ENCODE measurements around the gene HFM1. TPM values are rescaled to one million over a fixed set of nuclear protein-coding genes. Genes with fewer than 3 reads are reported as not detected.

The HFM1 gene
- total RNA-seq, 2 experiments from 2014 or later: not detected

- H3K36me3 Mint-ChIP-seq (ENCODE audit: low read depth): no peaks in the 10 kb centered on the region
- DNase-seq: no peak
- H3K27ac Mint-ChIP-seq: no peak overlapping the region
- no peak overlapping the region for H3K4me3 Mint-ChIP-seq
- H3K9me3 Mint-ChIP-seq: no peaks in the 10 kb centered on the region
- ChIA-PET CTCF (interaction anchor here (1.4 to 1.9 kb wide), 2 partner anchors 112 to 126 kb away, joined by 4 to 19 read pairs; partner anchors contain the start of gene HFM1), POLR2A (no interaction called here)
- peaks cover 8% of the 10 kb centered on the region for H3K27me3 Mint-ChIP-seq
- no peaks in the 10 kb centered on the region for H3K4me1 Mint-ChIP-seq
Measured at GRCh38 chr1:91278754-91279153, 125.9 kb downstream of the HFM1 start.

- DNase-seq: no peak
- no peaks in the 10 kb centered on the region for H3K9me3 Mint-ChIP-seq
- ChIA-PET CTCF (no interaction called here), POLR2A (no interaction called here)
- H3K4me3 Mint-ChIP-seq: no peak overlapping the region
- no peaks in the 10 kb centered on the region for H3K36me3 Mint-ChIP-seq (ENCODE audit: low read depth)
- no peak overlapping the region for H3K27ac Mint-ChIP-seq
- H3K27me3 Mint-ChIP-seq: peaks cover 4% of the 10 kb centered on the region
- no peaks in the 10 kb centered on the region for H3K4me1 Mint-ChIP-seq
Measured at GRCh38 chr1:91273875-91274274, 130.8 kb downstream of the HFM1 start.

- no peak overlapping the region for H3K4me3 Mint-ChIP-seq
- H3K4me1 Mint-ChIP-seq: no peaks in the 10 kb centered on the region
- CTCF ChIA-PET: interaction anchor here (0.8 kb wide), 1 partner anchor 95 kb away, joined by 4 read pairs; no protein-coding TSS in a partner anchor
- no peaks in the 10 kb centered on the region for H3K9me3 Mint-ChIP-seq
- no peak for DNase-seq
- POLR2A ChIA-PET: no interaction called here
- H3K27me3 Mint-ChIP-seq: peaks cover 11% of the 10 kb centered on the region
- H3K27ac Mint-ChIP-seq: no peak overlapping the region
- H3K36me3 Mint-ChIP-seq (ENCODE audit: low read depth): no peaks in the 10 kb centered on the region
Measured at GRCh38 chr1:91261655-91262054, 143.0 kb downstream of the HFM1 start.

- CTCF ChIA-PET: interaction anchor here (0.7 to 1.2 kb wide), 3 partner anchors 80 to 524 kb away, joined by 3 to 4 read pairs (median 4); no protein-coding TSS in a partner anchor
- no peak for DNase-seq
Measured at GRCh38 chr1:91245435-91245834, 159.2 kb downstream of the HFM1 start.

GRCh38 chr1:91244737-91245136 is 159.9 kb downstream of the HFM1 start:
- POLR2A ChIA-PET: no interaction called here
- H3K4me3 Mint-ChIP-seq: no peak overlapping the region

More at GRCh38 chr1:91245435-91245834, 159.2 kb downstream of the HFM1 start:
- Mint-ChIP-seq H3K36me3 (ENCODE audit: low read depth) (no peaks in the 10 kb centered on the region), H3K9me3 (no peaks in the 10 kb centered on the region), H3K4me1 (no peaks in the 10 kb centered on the region), H3K27me3 (peaks cover 9% of the 10 kb centered on the region), H3K4me3 (no peak overlapping the region), H3K27ac (no peak overlapping the region)
- POLR2A ChIA-PET: no interaction called here

GRCh38 chr1:91243171-91243570 is 161.5 kb downstream of the HFM1 start:
- no peaks in the 10 kb centered on the region for H3K36me3 Mint-ChIP-seq (ENCODE audit: low read depth)
- ChIA-PET CTCF (no interaction called here), POLR2A (no interaction called here)
- H3K27ac Mint-ChIP-seq: no peak overlapping the region
- no peak for DNase-seq
- no peaks in the 10 kb centered on the region for H3K9me3 Mint-ChIP-seq
- H3K27me3 Mint-ChIP-seq: peaks cover 9% of the 10 kb centered on the region
- H3K4me1 Mint-ChIP-seq: no peaks in the 10 kb centered on the region
- H3K4me3 Mint-ChIP-seq: no peak overlapping the region

More at GRCh38 chr1:91244737-91245136, 159.9 kb downstream of the HFM1 start:
- Mint-ChIP-seq H3K27me3 (peaks cover 9% of the 10 kb centered on the region), H3K4me1 (no peaks in the 10 kb centered on the region), H3K9me3 (no peaks in the 10 kb centered on the region), H3K27ac (no peak overlapping the region), H3K36me3 (ENCODE audit: low read depth) (no peaks in the 10 kb centered on the region)
- DNase-seq: no peak
- CTCF ChIA-PET: interaction anchor here (0.7 to 1.2 kb wide), 4 partner anchors 13 to 523 kb away, joined by 3 to 4 read pairs (median 4); no protein-coding TSS in a partner anchor

- Mint-ChIP-seq H3K4me1 (no peaks in the 10 kb centered on the region), H3K4me3 (no peak overlapping the region), H3K27me3 (peaks cover 2% of the 10 kb centered on the region), H3K27ac (no peak overlapping the region), H3K36me3 (ENCODE audit: low read depth) (no peaks in the 10 kb centered on the region), H3K9me3 (no peaks in the 10 kb centered on the region)
- no peak for DNase-seq
- ChIA-PET CTCF (no interaction called here), POLR2A (interaction anchor here (1.4 kb wide), 1 partner anchor 12 kb away, joined by 3 read pairs; no protein-coding TSS in a partner anchor)
Measured at GRCh38 chr1:91234181-91234580, 170.5 kb downstream of the HFM1 start.

- POLR2A ChIA-PET: no interaction called here
Measured at GRCh38 chr1:91226741-91227140, 177.9 kb downstream of the HFM1 start.

GRCh38 chr1:91224878-91225277 is 179.8 kb downstream of the HFM1 start:
- Mint-ChIP-seq H3K36me3 (ENCODE audit: low read depth) (no peaks in the 10 kb centered on the region), H3K27me3 (no peaks in the 10 kb centered on the region), H3K4me1 (no peaks in the 10 kb centered on the region), H3K9me3 (no peaks in the 10 kb centered on the region), H3K27ac (no peak overlapping the region), H3K4me3 (no peak overlapping the region)
- ChIA-PET CTCF (no interaction called here), POLR2A (no interaction called here)
- no peak for DNase-seq

More at GRCh38 chr1:91226741-91227140, 177.9 kb downstream of the HFM1 start:
- H3K36me3 Mint-ChIP-seq (ENCODE audit: low read depth): no peaks in the 10 kb centered on the region
- CTCF ChIA-PET: no interaction called here
- no peaks in the 10 kb centered on the region for H3K27me3 Mint-ChIP-seq
- no peaks in the 10 kb centered on the region for H3K4me1 Mint-ChIP-seq
- no peak for DNase-seq
- H3K27ac Mint-ChIP-seq: no peak overlapping the region
- no peak overlapping the region for H3K4me3 Mint-ChIP-seq
- no peaks in the 10 kb centered on the region for H3K9me3 Mint-ChIP-seq

GRCh38 chr1:91221017-91221416 is 183.6 kb downstream of the HFM1 start:
- Mint-ChIP-seq H3K36me3 (ENCODE audit: low read depth) (no peaks in the 10 kb centered on the region), H3K4me1 (no peaks in the 10 kb centered on the region), H3K27ac (no peak overlapping the region), H3K4me3 (no peak overlapping the region), H3K27me3 (no peaks in the 10 kb centered on the region), H3K9me3 (peaks cover 3% of the 10 kb centered on the region)
- POLR2A ChIA-PET: no interaction called here
- CTCF ChIA-PET: no interaction called here
- no peak for DNase-seq

- H3K27ac Mint-ChIP-seq: no peak overlapping the region
- no peaks in the 10 kb centered on the region for H3K36me3 Mint-ChIP-seq (ENCODE audit: low read depth)
- peaks cover 3% of the 10 kb centered on the region for H3K9me3 Mint-ChIP-seq
- H3K4me3 Mint-ChIP-seq: no peak overlapping the region
- H3K4me1 Mint-ChIP-seq: no peaks in the 10 kb centered on the region
- CTCF ChIA-PET: no interaction called here
- POLR2A ChIA-PET: no interaction called here
- H3K27me3 Mint-ChIP-seq: no peaks in the 10 kb centered on the region
- DNase-seq: no peak
Measured at GRCh38 chr1:91217911-91218310, 186.7 kb downstream of the HFM1 start.

Other genes with a start within 250 kb of the HFM1 start
- gene CDC7, start 96.0 kb upstream of the HFM1 start, total RNA-seq: 10 to 100 TPM; 26.7 to 28.1 TPM